Measurements from ENCODE around the gene CSRNP2.

The CSRNP2 gene

DNA sequence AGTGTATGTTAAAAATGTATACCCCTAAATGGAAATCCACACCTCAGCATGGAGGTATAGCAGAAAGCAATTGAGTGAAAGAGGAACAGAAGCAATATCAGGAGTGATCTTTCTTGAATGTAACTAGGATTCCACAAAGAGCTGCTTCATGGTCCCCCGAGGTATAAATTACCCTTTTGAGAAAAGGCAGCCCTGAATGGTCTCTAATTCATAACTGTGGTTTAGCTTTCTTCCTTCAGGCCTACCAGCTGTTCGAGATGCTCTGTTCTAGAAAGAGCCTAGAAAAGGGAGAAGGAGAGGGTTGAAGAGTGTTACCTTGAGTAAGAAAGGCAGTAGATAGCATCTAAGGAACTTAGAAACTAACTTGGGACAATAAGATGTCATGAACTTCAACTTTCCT is 42.9 kb upstream of the CSRNP2 start:
- H2AK5ac ChIP-seq (ENCODE audit: low read length) = no peak overlapping the region
- no peaks in the 10 kb centered on the region for H3K27me3 ChIP-seq (ENCODE audit: insufficient read depth, low read length, poor library complexity)

DNA sequence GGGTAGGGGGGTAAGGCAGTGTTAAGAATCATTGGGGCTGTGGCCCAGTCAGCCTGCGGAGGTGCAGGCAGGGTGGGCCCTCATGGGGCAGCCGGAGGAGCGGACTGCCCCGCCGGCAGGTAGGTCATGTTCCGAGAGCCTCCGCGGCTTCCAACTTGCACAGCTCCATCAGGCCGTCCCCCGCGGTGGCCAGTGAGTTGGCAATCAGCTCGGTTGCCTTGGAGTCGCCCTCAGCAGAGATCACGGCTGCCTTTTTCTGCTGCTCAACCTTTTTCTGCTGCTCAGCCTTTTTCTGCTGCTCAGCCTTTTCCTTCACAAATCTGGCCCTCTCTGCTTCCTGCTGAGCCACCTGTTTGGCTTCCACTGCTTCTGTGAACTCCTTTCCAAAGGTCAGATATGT is 41.1 kb upstream of the CSRNP2 start:
- Histone ChIP-seq H3K79me2 (ENCODE audit: control insufficient read depth, insufficient read depth, low read length) (no peaks in the 10 kb centered on the region), H2BK15ac (replicated peaks; ENCODE audit: low read depth) (no peak overlapping the region), H3K18ac (ENCODE audit: low read length) (no peak overlapping the region), H3K4me1 (ENCODE audit: control insufficient read depth, low read depth, low read length) (no peaks in the 10 kb centered on the region), H2BK120ac (ENCODE audit: low read depth, low read length) (no peak overlapping the region), H3K4me3 (ENCODE audit: low read length) (no peak overlapping the region), H3K27ac (ENCODE audit: low read depth, low read length) (no peak overlapping the region), H2AK5ac (ENCODE audit: low read length) (no peak overlapping the region), H3K23ac (ENCODE audit: low read length) (no peak overlapping the region), H3K36me3 (ENCODE audit: control insufficient read depth, insufficient read depth, low read length) (no peaks in the 10 kb centered on the region), H3K79me1 (ENCODE audit: low read length) (no peaks in the 10 kb centered on the region), H2BK5ac (ENCODE audit: low read length) (no peak overlapping the region), H3K9ac (ENCODE audit: low read length) (no peak overlapping the region), H3K4me2 (ENCODE audit: low read length) (no peak overlapping the region), H3K56ac (ENCODE audit: low read length) (no peak overlapping the region), H4K8ac (ENCODE audit: low read depth, low read length) (no peak overlapping the region), H4K5ac (ENCODE audit: low read length) (no peak overlapping the region), H3K4ac (ENCODE audit: low read depth, low read length) (no peak overlapping the region), H3K27me3 (ENCODE audit: insufficient read depth, low read length, poor library complexity) (no peaks in the 10 kb centered on the region)
- WGBS (ENCODE audit: extremely low coverage, insufficient coverage, low lambda C conversion rate) = no CpG with 5 or more reads among the region's 14 CpGs
- no peak for DNase-seq

More for the DNA sequence above, 42.9 kb upstream of the CSRNP2 start:
- H3K4ac ChIP-seq (ENCODE audit: low read depth, low read length) = no peak overlapping the region
- H3K9ac ChIP-seq (ENCODE audit: low read length) = no peak overlapping the region
- no peaks in the 10 kb centered on the region for H3K79me2 ChIP-seq (ENCODE audit: control insufficient read depth, insufficient read depth, low read length)
- H3K56ac ChIP-seq (ENCODE audit: low read length) = no peak overlapping the region
- H2BK15ac ChIP-seq (replicated peaks; ENCODE audit: low read depth) = no peak overlapping the region
- no peak overlapping the region for H3K4me3 ChIP-seq (ENCODE audit: low read length)
- H4K8ac ChIP-seq (ENCODE audit: low read depth, low read length) = no peak overlapping the region
- H4K5ac ChIP-seq (ENCODE audit: low read length) = no peak overlapping the region
- no peak overlapping the region for H3K23ac ChIP-seq (ENCODE audit: low read length)
- no peak for DNase-seq
- no peaks in the 10 kb centered on the region for H3K4me1 ChIP-seq (ENCODE audit: control insufficient read depth, low read depth, low read length)
- H3K4me2 ChIP-seq (ENCODE audit: low read length) = no peak overlapping the region
- no peak overlapping the region for H2BK5ac ChIP-seq (ENCODE audit: low read length)
- no peak overlapping the region for H2BK120ac ChIP-seq (ENCODE audit: low read depth, low read length)
- no peaks in the 10 kb centered on the region for H3K79me1 ChIP-seq (ENCODE audit: low read length)
- WGBS (ENCODE audit: extremely low coverage, insufficient coverage, low lambda C conversion rate) = no CpG with 5 or more reads among the region's 2 CpGs
- no peak overlapping the region for H3K18ac ChIP-seq (ENCODE audit: low read length)
- H3K27ac ChIP-seq (ENCODE audit: low read depth, low read length) = no peak overlapping the region
- H3K36me3 ChIP-seq (ENCODE audit: control insufficient read depth, insufficient read depth, low read length) = no peaks in the 10 kb centered on the region

GRCh38 chr12:51122844-51123243 is 39.4 kb upstream of the CSRNP2 start:
- H3K27me3 ChIP-seq (ENCODE audit: insufficient read depth, low read length, poor library complexity) = no peaks in the 10 kb centered on the region
- H3K79me2 ChIP-seq (ENCODE audit: control insufficient read depth, insufficient read depth, low read length) = no peaks in the 10 kb centered on the region
- H3K27ac ChIP-seq (ENCODE audit: low read depth, low read length) = no peak overlapping the region
- H3K56ac ChIP-seq (ENCODE audit: low read length) = no peak overlapping the region
- H4K8ac ChIP-seq (ENCODE audit: low read depth, low read length) = no peak overlapping the region
- H3K23ac ChIP-seq (ENCODE audit: low read length) = no peak overlapping the region
- DNase-seq = no peak
- H3K36me3 ChIP-seq (ENCODE audit: control insufficient read depth, insufficient read depth, low read length) = no peaks in the 10 kb centered on the region
- H3K4me2 ChIP-seq (ENCODE audit: low read length) = no peak overlapping the region
- H2AK5ac ChIP-seq (ENCODE audit: low read length) = no peak overlapping the region
- H3K79me1 ChIP-seq (ENCODE audit: low read length) = no peaks in the 10 kb centered on the region
- H3K9ac ChIP-seq (ENCODE audit: low read length) = no peak overlapping the region
- H2BK15ac ChIP-seq (replicated peaks; ENCODE audit: low read depth) = no peak overlapping the region
- H3K4ac ChIP-seq (ENCODE audit: low read depth, low read length) = no peak overlapping the region
- no peak overlapping the region for H3K18ac ChIP-seq (ENCODE audit: low read length)
- H3K4me1 ChIP-seq (ENCODE audit: control insufficient read depth, low read depth, low read length) = no peaks in the 10 kb centered on the region
- no peak overlapping the region for H3K4me3 ChIP-seq (ENCODE audit: low read length)
- no peak overlapping the region for H2BK120ac ChIP-seq (ENCODE audit: low read depth, low read length)
- no peak overlapping the region for H4K5ac ChIP-seq (ENCODE audit: low read length)
- H2BK5ac ChIP-seq (ENCODE audit: low read length) = no peak overlapping the region

DNA sequence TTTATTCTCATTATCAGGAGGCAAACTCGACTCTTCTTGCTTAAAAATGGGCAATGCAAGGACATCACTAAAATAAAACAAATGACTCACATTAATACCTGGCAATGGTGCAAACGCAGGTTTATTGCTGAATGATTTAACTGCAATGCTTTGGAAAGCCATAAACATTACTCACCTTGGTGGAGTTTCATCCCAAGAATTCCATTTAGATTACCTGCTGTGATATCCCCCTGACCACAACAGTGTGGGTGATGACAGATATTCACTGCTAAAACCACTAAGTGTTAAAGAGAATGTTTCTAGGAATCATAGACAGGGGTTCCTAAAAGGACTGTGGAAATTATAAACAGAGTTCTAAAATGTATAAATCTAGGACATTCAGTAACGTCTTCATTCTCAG is 35.3 kb upstream of the CSRNP2 start:
- Histone ChIP-seq H4K8ac (ENCODE audit: low read depth, low read length) (no peak overlapping the region), H3K27me3 (ENCODE audit: insufficient read depth, low read length, poor library complexity) (no peaks in the 10 kb centered on the region), H3K79me2 (ENCODE audit: control insufficient read depth, insufficient read depth, low read length) (no peaks in the 10 kb centered on the region), H2AK5ac (ENCODE audit: low read length) (no peak overlapping the region), H3K18ac (ENCODE audit: low read length) (no peak overlapping the region), H2BK5ac (ENCODE audit: low read length) (no peak overlapping the region), H3K36me3 (ENCODE audit: control insufficient read depth, insufficient read depth, low read length) (no peaks in the 10 kb centered on the region), H3K56ac (ENCODE audit: low read length) (no peak overlapping the region), H3K4me2 (ENCODE audit: low read length) (no peak overlapping the region), H4K5ac (ENCODE audit: low read length) (no peak overlapping the region), H3K27ac (ENCODE audit: low read depth, low read length) (no peak overlapping the region), H3K9ac (ENCODE audit: low read length) (no peak overlapping the region), H2BK15ac (replicated peaks; ENCODE audit: low read depth) (no peak overlapping the region), H3K4ac (ENCODE audit: low read depth, low read length) (no peak overlapping the region), H2BK120ac (ENCODE audit: low read depth, low read length) (no peak overlapping the region), H3K4me3 (ENCODE audit: low read length) (no peak overlapping the region), H3K23ac (ENCODE audit: low read length) (no peak overlapping the region), H3K4me1 (ENCODE audit: control insufficient read depth, low read depth, low read length) (no peaks in the 10 kb centered on the region), H3K79me1 (ENCODE audit: low read length) (no peaks in the 10 kb centered on the region)
- no CpG with 5 or more reads among the region's 3 CpGs for WGBS (ENCODE audit: extremely low coverage, insufficient coverage, low lambda C conversion rate)
- DNase-seq = peak; percentile 87

DNA sequence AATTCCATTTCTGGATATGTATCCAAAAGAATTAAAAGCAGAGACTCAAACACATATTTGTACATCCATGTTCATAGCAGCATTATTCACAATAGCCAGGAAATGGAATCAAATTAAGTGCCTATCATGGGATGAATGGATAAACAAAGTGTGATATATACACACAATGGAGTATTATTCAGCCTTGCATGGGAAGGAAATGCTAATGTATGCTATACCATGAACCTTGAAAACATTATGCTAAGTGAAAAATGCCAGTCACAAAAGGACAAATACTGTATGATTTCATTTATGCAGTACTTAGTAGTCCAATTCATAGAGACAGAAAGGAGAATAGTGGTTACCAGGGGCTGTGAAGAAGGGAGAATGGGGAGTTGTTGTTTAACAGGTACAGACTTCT is 32.1 kb upstream of the CSRNP2 start:
- no peak overlapping the region for H2BK15ac ChIP-seq (replicated peaks; ENCODE audit: low read depth)
- no peak overlapping the region for H3K4me2 ChIP-seq (ENCODE audit: low read length)
- H3K36me3 ChIP-seq (ENCODE audit: control insufficient read depth, insufficient read depth, low read length) = peaks cover 2% of the 10 kb centered on the region
- H3K23ac ChIP-seq (ENCODE audit: low read length) = no peak overlapping the region
- H3K79me1 ChIP-seq (ENCODE audit: low read length) = no peaks in the 10 kb centered on the region
- no peak overlapping the region for H3K18ac ChIP-seq (ENCODE audit: low read length)
- no peaks in the 10 kb centered on the region for H3K4me1 ChIP-seq (ENCODE audit: control insufficient read depth, low read depth, low read length)
- H2BK5ac ChIP-seq (ENCODE audit: low read length) = no peak overlapping the region
- no peak overlapping the region for H3K4ac ChIP-seq (ENCODE audit: low read depth, low read length)
- no peaks in the 10 kb centered on the region for H3K79me2 ChIP-seq (ENCODE audit: control insufficient read depth, insufficient read depth, low read length)
- no peak overlapping the region for H3K56ac ChIP-seq (ENCODE audit: low read length)
- H4K5ac ChIP-seq (ENCODE audit: low read length) = no peak overlapping the region
- no peak overlapping the region for H4K8ac ChIP-seq (ENCODE audit: low read depth, low read length)
- H3K9ac ChIP-seq (ENCODE audit: low read length) = no peak overlapping the region
- H3K27ac ChIP-seq (ENCODE audit: low read depth, low read length) = no peak overlapping the region
- H3K27me3 ChIP-seq (ENCODE audit: insufficient read depth, low read length, poor library complexity) = no peaks in the 10 kb centered on the region
- no peak overlapping the region for H2BK120ac ChIP-seq (ENCODE audit: low read depth, low read length)
- no peak for DNase-seq
- H2AK5ac ChIP-seq (ENCODE audit: low read length) = no peak overlapping the region
- no peak overlapping the region for H3K4me3 ChIP-seq (ENCODE audit: low read length)

- H4K5ac ChIP-seq (ENCODE audit: low read length) = no peak overlapping the region
- H3K9ac ChIP-seq (ENCODE audit: low read length) = no peak overlapping the region
- no peaks in the 10 kb centered on the region for H3K79me1 ChIP-seq (ENCODE audit: low read length)
- no peak overlapping the region for H4K8ac ChIP-seq (ENCODE audit: low read depth, low read length)
- no peaks in the 10 kb centered on the region for H3K27me3 ChIP-seq (ENCODE audit: insufficient read depth, low read length, poor library complexity)
- no peak overlapping the region for H2BK5ac ChIP-seq (ENCODE audit: low read length)
- peaks cover 9% of the 10 kb centered on the region for H3K36me3 ChIP-seq (ENCODE audit: control insufficient read depth, insufficient read depth, low read length)
- DNase-seq = no peak
- no peak overlapping the region for H3K23ac ChIP-seq (ENCODE audit: low read length)
- no peak overlapping the region for H2AK5ac ChIP-seq (ENCODE audit: low read length)
- H2BK15ac ChIP-seq (replicated peaks; ENCODE audit: low read depth) = no peak overlapping the region
- no peak overlapping the region for H2BK120ac ChIP-seq (ENCODE audit: low read depth, low read length)
- no peaks in the 10 kb centered on the region for H3K4me1 ChIP-seq (ENCODE audit: control insufficient read depth, low read depth, low read length)
- no CpG with 5 or more reads among the region's 4 CpGs for WGBS (ENCODE audit: extremely low coverage, insufficient coverage, low lambda C conversion rate)
- no peak overlapping the region for H3K27ac ChIP-seq (ENCODE audit: low read depth, low read length)
- no peaks in the 10 kb centered on the region for H3K79me2 ChIP-seq (ENCODE audit: control insufficient read depth, insufficient read depth, low read length)
- no peak overlapping the region for H3K18ac ChIP-seq (ENCODE audit: low read length)
- H3K4me2 ChIP-seq (ENCODE audit: low read length) = no peak overlapping the region
- H3K4ac ChIP-seq (ENCODE audit: low read depth, low read length) = no peak overlapping the region
- H3K4me3 ChIP-seq (ENCODE audit: low read length) = no peak overlapping the region
- no peak overlapping the region for H3K56ac ChIP-seq (ENCODE audit: low read length)
These were observed 24.7 kb upstream of the CSRNP2 start for GRCh38 chr12:51108136-51108535.
